ENCODE data around the gene VAMP8. TPM values are rescaled to one million over a fixed set of nuclear protein-coding genes. Genes with fewer than 3 reads are reported as not detected.

The VAMP8 gene
- total and polyA plus RNA-seq, 10 of the 15 experiments (the other 5 are each of a cell fraction or from before 2014, with no cell fraction given): 93.6 to 744 (median 217) TPM

DNA sequence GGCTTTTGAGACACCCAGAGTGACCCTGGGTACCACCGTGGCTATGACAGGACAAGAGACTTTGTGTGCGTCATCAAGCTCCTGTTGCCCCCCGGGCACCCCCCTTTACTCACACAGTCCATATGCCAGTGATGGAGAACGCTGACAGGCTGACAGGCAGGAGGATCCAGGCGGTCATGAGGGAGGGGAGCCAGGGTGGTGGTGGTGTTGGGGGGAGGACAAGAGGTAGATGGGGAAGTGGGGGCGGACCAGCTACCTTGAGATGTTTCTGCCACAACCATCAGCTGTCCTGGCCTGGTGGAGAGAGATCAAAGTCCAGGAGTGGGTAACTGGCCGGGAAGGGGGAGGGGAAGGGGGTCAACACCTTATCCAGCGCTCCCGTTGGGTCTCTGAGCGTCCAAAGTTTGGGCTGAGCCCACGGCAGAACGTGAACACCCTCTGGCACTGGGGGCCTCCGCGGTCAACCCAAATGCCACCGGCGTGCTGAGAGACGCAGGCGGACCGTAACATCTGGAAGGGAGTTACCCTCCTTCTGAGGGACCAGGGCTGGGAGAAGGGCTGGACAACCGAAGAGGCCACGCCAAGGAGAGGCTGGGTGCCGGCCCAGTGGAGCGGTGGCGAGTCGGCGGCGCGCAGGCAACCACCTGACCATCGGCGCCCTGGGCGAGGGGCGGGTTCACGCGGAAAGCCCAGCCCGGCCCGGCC is 24.5 kb downstream of the VAMP8 start (continued):
- no peak for TF ChIP-seq RELA (IDR thresholded peaks at IDR 0.05; ENCODE audit: borderline replicate concordance, partially characterized antibody)
- no peak for TF ChIP-seq KLF5 (IDR thresholded peaks at IDR 0.05; ENCODE audit: partially characterized antibody)
- TF ChIP-seq BMI1 (IDR thresholded peaks at IDR 0.05; ENCODE audit: borderline replicate concordance): no peak
- peak; percentile 23 for TF ChIP-seq HDAC6 (IDR thresholded peaks at IDR 0.05; ENCODE audit: unreplicated experiment)
- no peak for TF ChIP-seq ZNF622 (IDR thresholded peaks at IDR 0.05)
- TF ChIP-seq YBX1 (IDR thresholded peaks at IDR 0.05): no peak
- no peak for TF ChIP-seq ESRRA (IDR thresholded peaks at IDR 0.05; ENCODE audit: low read length)

GRCh38 chr2:85602476-85603234 is 25.3 kb downstream of the VAMP8 start, which contains the start of gene TMEM150A:
TSS of gene TMEM150A (minus strand) at chr2:85602698. CDS start at chr2:85601948, 750 bp downstream.
- BruUV-seq (replicated peaks): no TSS peak
- peak; percentile 44 for FAIRE-seq
- DNase-seq (ENCODE audit: low read depth, low spot score): peak; percentile 34
- H3K4me1 ChIP-seq (ENCODE audit: control insufficient read depth, insufficient read depth, low read length): no peaks in the 10 kb centered on the region; the same call in 1 of the 2 replicates
- no peaks in the 10 kb centered on the region for H3K27me3 ChIP-seq (replicated peaks in 1 of 2; ENCODE audit: control insufficient read depth in 2 of 2, insufficient read depth in 2 of 2, low read length in 1 of 2)
- intact Hi-C loops (cut with micrococcal nuclease; ENCODE audit: unreplicated experiment) (loop anchor here (2.0 kb wide), 1 partner anchor 42 kb away; the partner anchor contains the start of gene GGCX), in situ Hi-C loops (cut with MboI) (no loop called here)
- ATAC-seq: peak; percentile 99
- ChIA-PET SMC1A (ENCODE audit: uncharacterized antibody, unreplicated experiment) (no interaction called here), POLR2A (interaction anchor here (1.0 to 1.1 kb wide), 4 partner anchors 9 to 42 kb away, joined by 3 to 5 read pairs (median 3); partner anchors contain the start of genes C2orf68 and VAMP8), RAD21 (ENCODE audit: unreplicated experiment) (no interaction called here), CTCF (interaction anchor here (1.0 to 1.5 kb wide), 2 partner anchors 35 to 156 kb away, joined by 3 to 5 read pairs; no protein-coding TSS in a partner anchor)
- H4K20me1 ChIP-seq (ENCODE audit: control insufficient read depth, insufficient read depth): no peaks in the 10 kb centered on the region
- H3K4me2 ChIP-seq (ENCODE audit: control insufficient read depth, insufficient read depth): peak within 1 kb of the TSS; percentile 95
- no peak within 1 kb of the TSS for H3K27ac ChIP-seq (ENCODE audit: control insufficient read depth, insufficient read depth)
- H3K9ac ChIP-seq (ENCODE audit: control insufficient read depth, insufficient read depth, low read length): peak within 1 kb of the TSS; percentile 59
- H2AFZ ChIP-seq (ENCODE audit: control insufficient read depth, low read depth, low read length): peak within 1 kb of the TSS; percentile 91
- H3K9me3 ChIP-seq (replicated peaks; ENCODE audit: control insufficient read depth, insufficient read depth, low read length): no peaks in the 10 kb centered on the region
- H3K79me2 ChIP-seq (ENCODE audit: control insufficient read depth, insufficient read depth, low read length): no peaks in the 10 kb centered on the region
- peak within 1 kb of the TSS; percentile 92 for H3K4me3 ChIP-seq
- peaks cover 0 to 10% of the 10 kb centered on the region in 2 experiments; a peak in 2 of 4 replicates for H3K36me3 ChIP-seq (ENCODE audit: control insufficient read depth in 2 of 2, insufficient read depth in 2 of 2, low read length in 1 of 2)
- 1% methylated on average over 59 of the region's 73 CpGs for WGBS (ENCODE audit: insufficient coverage, insufficient replicate concordance, low lambda C conversion rate, missing lambda C conversion rate)
- TF ChIP-seq BCL11A (IDR thresholded peaks at IDR 0.05; ENCODE audit: low read depth, low read length) (no peak), ZNF384 (IDR thresholded peaks at IDR 0.05; ENCODE audit: borderline replicate concordance, low read depth, low read length) (no peak), WRNIP1 (IDR thresholded peaks at IDR 0.05; ENCODE audit: borderline replicate concordance, low read depth, low read length) (no peak), PML (IDR thresholded peaks at IDR 0.05; ENCODE audit: low read length) (no peak), RELA (IDR thresholded peaks at IDR 0.05; ENCODE audit: borderline replicate concordance, partially characterized antibody) (peak; percentile 50), HCFC1 (IDR thresholded peaks at IDR 0.05; ENCODE audit: low read length) (peak; percentile 91), FOS (IDR thresholded peaks at IDR 0.05; ENCODE audit: borderline replicate concordance, extremely low read depth, insufficient read length) (no peak), EED (IDR thresholded peaks at IDR 0.05; ENCODE audit: low read depth) (no peak), MYC (IDR thresholded peaks at IDR 0.05; ENCODE audit: insufficient read depth, insufficient read length, insufficient replicate concordance, low read length, severe bottlenecking) (no peak), YY1 (IDR thresholded peaks at IDR 0.05; ENCODE audit: low read depth, low read length) (0 out of 2 replicates have a peak, but pooled peaks have one; percentile 62), KDM1A (IDR thresholded peaks at IDR 0.05; ENCODE audit: borderline replicate concordance) (no peak), BHLHE40 (IDR thresholded peaks at IDR 0.05; ENCODE audit: borderline replicate concordance in 1 of 2, low read depth in 2 of 2, low read length in 1 of 2) (peak; percentile 46 to 65; a peak in 1 of 4 replicates)
- TF ChIP-seq, protein P1, sequence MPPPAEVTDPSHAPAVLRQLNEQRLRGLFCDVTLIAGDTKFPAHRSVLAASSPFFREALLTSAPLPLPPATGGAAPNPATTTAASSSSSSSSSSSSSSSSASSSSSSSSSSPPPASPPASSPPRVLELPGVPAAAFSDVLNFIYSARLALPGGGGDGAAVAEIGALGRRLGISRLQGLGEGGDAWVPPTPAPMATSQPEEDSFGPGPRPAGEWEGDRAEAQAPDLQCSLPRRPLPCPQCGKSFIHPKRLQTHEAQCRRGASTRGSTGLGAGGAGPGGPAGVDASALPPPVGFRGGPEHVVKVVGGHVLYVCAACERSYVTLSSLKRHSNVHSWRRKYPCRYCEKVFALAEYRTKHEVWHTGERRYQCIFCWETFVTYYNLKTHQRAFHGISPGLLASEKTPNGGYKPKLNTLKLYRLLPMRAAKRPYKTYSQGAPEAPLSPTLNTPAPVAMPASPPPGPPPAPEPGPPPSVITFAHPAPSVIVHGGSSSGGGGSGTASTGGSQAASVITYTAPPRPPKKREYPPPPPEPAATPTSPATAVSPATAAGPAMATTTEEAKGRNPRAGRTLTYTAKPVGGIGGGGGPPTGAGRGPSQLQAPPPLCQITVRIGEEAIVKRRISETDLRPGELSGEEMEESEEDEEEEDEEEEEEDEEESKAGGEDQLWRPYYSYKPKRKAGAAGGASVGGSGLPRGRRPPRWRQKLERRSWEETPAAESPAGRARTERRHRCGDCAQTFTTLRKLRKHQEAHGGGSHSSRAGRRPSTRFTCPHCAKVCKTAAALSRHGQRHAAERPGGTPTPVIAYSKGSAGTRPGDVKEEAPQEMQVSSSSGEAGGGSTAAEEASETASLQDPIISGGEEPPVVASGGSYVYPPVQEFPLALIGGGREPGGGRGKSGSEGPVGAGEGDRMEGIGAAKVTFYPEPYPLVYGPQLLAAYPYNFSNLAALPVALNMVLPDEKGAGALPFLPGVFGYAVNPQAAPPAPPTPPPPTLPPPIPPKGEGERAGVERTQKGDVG (CRISPR knock-in tag; IDR thresholded peaks at IDR 0.05): no peak

Data from GM12878 (cell line).